CD4-positive, alpha-beta T cell (primary cell): ENCODE data around the gene LRRC45. TPM values are rescaled to one million over a fixed set of nuclear protein-coding genes. Genes with fewer than 3 reads are reported as not detected.
"Not testable (repeated sequence)": the region's sequence is repeated elsewhere in the genome, so short reads cannot be mapped to it uniquely, and the experiment has no call there.

Experiments
- ATAC-seq: fragments of 200-7000 bp; cut with Tn5 transposase; one replicate; pipeline ENCODE4 v1.10.0; 2022; ENCODE audit warnings: mild to moderate bottlenecking; ENCODE audit not compliant: poor library complexity
- CTCF ChIA-PET: fragments of 350-600 bp; sonication (Branson Sonifier 250); formaldehyde crosslinking; loops from one replicate; lab custom pipeline; 2021; ENCODE audit warnings: antibody characterized with exemption, inconsistent platforms; lab: Charles Lee
- POLR2A ChIA-PET: fragments of 350-600 bp; sonication (Branson Sonifier 250); formaldehyde crosslinking; loops from one replicate; lab custom pipeline; 2021; ENCODE audit warnings: antibody characterized with exemption, inconsistent platforms; lab: Charles Lee
- DNase-seq, 14 experiments: peaks; one replicate each; pipeline ENCODE4 v3.0.0-alpha.2; 2013 to 2020; ENCODE audit warnings: mixed read lengths in 2 of 14
- H3K27ac ChIP-seq, 2 donors: one replicate each; pipeline versions ENCODE4 v1.5.1 to v1.7.0; 2013; ENCODE audit warnings: low read length in 2 of 2, low read depth in 1 of 2, mild to moderate bottlenecking in 1 of 2
- H3K27me3 ChIP-seq, 2 experiments: 1 replicate in 1 of 2; 2 replicates in 1 of 2; pipeline versions ENCODE4 v1.6.1 to v1.7.0; 2013; ENCODE audit warnings: low read length in 2 of 2, control low read depth in 1 of 2, mild to moderate bottlenecking in 1 of 2, moderate library complexity in 1 of 2; ENCODE audit not compliant: insufficient read depth in 2 of 2, control insufficient read depth in 1 of 2
- H3K36me3 ChIP-seq: one replicate; pipeline ENCODE4 v1.6.1; 2013; ENCODE audit warnings: low read length, control low read depth; ENCODE audit not compliant: insufficient read depth
- H3K4me1 ChIP-seq: one replicate; pipeline ENCODE4 v1.6.1; 2013; ENCODE audit warnings: low read length, control low read depth; ENCODE audit not compliant: insufficient read depth
- H3K4me3 ChIP-seq: one replicate; pipeline ENCODE4 v1.5.1; 2013; ENCODE audit warnings: mild to moderate bottlenecking, low read length, moderate library complexity
- H3K9me3 ChIP-seq, 2 experiments: 1 replicate in 1 of 2; 2 replicates in 1 of 2; pipeline versions ENCODE4 v1.6.1 to v1.7.0; 2013; ENCODE audit warnings: low read length in 2 of 2, mild to moderate bottlenecking in 2 of 2, control low read depth in 1 of 2, moderate library complexity in 1 of 2; ENCODE audit not compliant: control insufficient read depth in 1 of 2, insufficient read depth in 1 of 2
- H3K27ac Mint-ChIP-seq: one replicate; pipeline ENCODE4 v1.8.0; 2020; ENCODE audit warnings: mixed read lengths
- H3K27me3 Mint-ChIP-seq: one replicate; pipeline ENCODE4 v1.8.0; 2021; ENCODE audit warnings: mixed read lengths
- H3K36me3 Mint-ChIP-seq: one replicate; pipeline ENCODE4 v1.8.0; 2021; ENCODE audit warnings: low read depth, mixed read lengths
- H3K4me1 Mint-ChIP-seq: one replicate; pipeline ENCODE4 v1.8.0; 2021; ENCODE audit warnings: low read depth, mixed read lengths
- H3K4me3 Mint-ChIP-seq: one replicate; pipeline ENCODE4 v1.8.0; 2020; ENCODE audit warnings: mild to moderate bottlenecking, mixed read lengths
- H3K9me3 Mint-ChIP-seq: one replicate; pipeline ENCODE4 v1.8.0; 2020; ENCODE audit warnings: mixed read lengths
- CTCF ChIP-seq: fragments of 200-600 bp; IDR thresholded peaks from one replicate; pipeline ENCODE4 v1.8.0; 2022; ENCODE audit warnings: antibody characterized with exemption, mild to moderate bottlenecking
- intact Hi-C, 2 experiments: fragments of 100-400 bp; cut with DNase I in 1 of 2; cut with micrococcal nuclease in 1 of 2; formaldehyde crosslinking; loops; one replicate each; pipeline versions ENCODE4 v1.15.1 to v1.9.0; 2023 to 2025; cut with DNase I, micrococcal nuclease
- total RNA-seq, 174 experiments: library from RNA in 2 of 174; stranded (reverse) in 2 of 174; gene quantifications; one replicate each; pipeline ENCODE4 v1.2.3 and lab custom pipeline; 2021 to 2026

Gene LRRC45
- total RNA-seq, 2 experiments from 2014 or later, result 17.7 to 17.9 TPM

- TF ChIP-seq CTCF, result no peak
- intact Hi-C loops, result loop anchor here (1.0 to 10.0 kb wide), 7 partner anchors 13 to 518 kb away; partner anchors contain the start of genes HEXD (in 2 of the 2), OGFOD3 (in 2 of the 2) and LRRC45 (in 1 of the 2)
- H3K27me3 Mint-ChIP-seq, result no peaks in the 10 kb centered on the region
- CTCF ChIA-PET, result interaction anchor here (1.3 to 2.1 kb wide), 4 partner anchors 14 to 483 kb away, joined by 3 to 12 read pairs (median 6); partner anchors contain the start of genes CENPX, FOXK2 and LRRC45
- peaks cover 26% of the 10 kb centered on the region for H3K4me1 Mint-ChIP-seq
- no peaks in the 10 kb centered on the region for H3K9me3 ChIP-seq
- peak overlapping the region; percentile 79 for H3K4me3 Mint-ChIP-seq
- H3K27me3 ChIP-seq, result no peaks in the 10 kb centered on the region
- no peaks in the 10 kb centered on the region for H3K36me3 ChIP-seq
- H3K27ac Mint-ChIP-seq, result no peak overlapping the region
- POLR2A ChIA-PET, result interaction anchor here (0.8 to 1.8 kb wide), 5 partner anchors 20 to 334 kb away, joined by 3 to 8 read pairs (median 4); partner anchors contain the start of genes FASN, MRPL12 and NOTUM
- no peaks in the 10 kb centered on the region for H3K9me3 Mint-ChIP-seq
- DNase-seq (no peak), ATAC-seq (no peak)
- H3K27ac ChIP-seq, result peak overlapping the region; percentile 45 to 55
- H3K4me1 ChIP-seq, result peaks cover 32% of the 10 kb centered on the region
- peak overlapping the region; percentile 65 for H3K4me3 ChIP-seq
- H3K36me3 Mint-ChIP-seq, result peaks cover 16% of the 10 kb centered on the region
These were observed 13.6 kb downstream of the LRRC45 start for GRCh38 chr17:82036634-82037091.

GRCh38 chr17:82037092-82037888 is 14.2 kb downstream of the LRRC45 start, which contains the start of gene DCXR:
DCXR (minus strand) TSS chr17:82037697; CDS start chr17:82037682, 15 bp downstream.
- intact Hi-C loops, result loop anchor here (1.0 to 10.0 kb wide), 7 partner anchors 14 to 518 kb away; partner anchors contain the start of genes HEXD (in 2 of the 2), OGFOD3 (in 2 of the 2) and LRRC45 (in 1 of the 2)
- H3K4me3 Mint-ChIP-seq, result peak within 1 kb of the TSS; percentile 96
- Histone ChIP-seq H3K4me1 (peaks cover 27% of the 10 kb centered on the region), H3K4me3 (peak within 1 kb of the TSS; percentile 65), H3K27me3 (no peaks in the 10 kb centered on the region), H3K9me3 (no peaks in the 10 kb centered on the region), H3K27ac (peak within 1 kb of the TSS; percentile 45 to 55), H3K36me3 (no peaks in the 10 kb centered on the region)
- ATAC-seq (peak; percentile 90), DNase-seq (peak; percentile 85 to 97 (median 94))
- peaks cover 16% of the 10 kb centered on the region for H3K36me3 Mint-ChIP-seq
- ChIA-PET POLR2A (interaction anchor here (0.6 to 1.8 kb wide), 31 partner anchors 12 to 335 kb away, joined by 3 to 27 read pairs (median 4); partner anchors contain the start of genes ASPSCR1, CENPX, FASN and GPS1), CTCF (interaction anchor here (0.6 to 2.1 kb wide), 11 partner anchors 13 to 482 kb away, joined by 3 to 12 read pairs (median 3); partner anchors contain the start of genes CENPX, FASN, FOXK2 and GPS1)
- no peaks in the 10 kb centered on the region for H3K27me3 Mint-ChIP-seq
- no peaks in the 10 kb centered on the region for H3K9me3 Mint-ChIP-seq
- H3K27ac Mint-ChIP-seq, result peak within 1 kb of the TSS; percentile 84
- H3K4me1 Mint-ChIP-seq, result peaks cover 26% of the 10 kb centered on the region
- peak; percentile 87 for TF ChIP-seq CTCF

- no peak for DNase-seq
- Histone ChIP-seq H3K4me3 (peak overlapping the region; percentile 65), H3K36me3 (no peaks in the 10 kb centered on the region), H3K9me3 (no peaks in the 10 kb centered on the region), H3K27me3 (no peaks in the 10 kb centered on the region), H3K27ac (no peak overlapping the region), H3K4me1 (peaks cover 25% of the 10 kb centered on the region)
- Mint-ChIP-seq H3K27ac (peak overlapping the region; percentile 84), H3K9me3 (no peaks in the 10 kb centered on the region), H3K36me3 (peaks cover 16% of the 10 kb centered on the region), H3K4me3 (peak overlapping the region; percentile 96), H3K27me3 (no peaks in the 10 kb centered on the region), H3K4me1 (peaks cover 25% of the 10 kb centered on the region)
- ATAC-seq, result no peak
- TF ChIP-seq CTCF, result no peak
- intact Hi-C loops, result loop anchor here (1.0 to 10.0 kb wide), 7 partner anchors 15 to 517 kb away; partner anchors contain the start of genes HEXD (in 2 of the 2), OGFOD3 (in 2 of the 2) and LRRC45 (in 1 of the 2)
- ChIA-PET POLR2A (interaction anchor here (0.6 to 1.7 kb wide), 29 partner anchors 11 to 335 kb away, joined by 3 to 27 read pairs (median 4); partner anchors contain the start of genes ASPSCR1, CENPX, FASN and GPS1), CTCF (interaction anchor here (0.6 to 2.1 kb wide), 11 partner anchors 12 to 482 kb away, joined by 3 to 12 read pairs (median 3); partner anchors contain the start of genes CENPX, FASN, FOXK2 and GPS1)
These were observed 14.7 kb downstream of the LRRC45 start for GRCh38 chr17:82037889-82038195.

GRCh38 chr17:82038796-82039409 is 15.8 kb downstream of the LRRC45 start:
- peak overlapping the region; percentile 30 for H3K4me3 Mint-ChIP-seq
- H3K27me3 ChIP-seq, H3K9me3 ChIP-seq, H3K27ac ChIP-seq, H3K4me3 ChIP-seq, H3K27ac Mint-ChIP-seq, DNase-seq, H3K27me3 Mint-ChIP-seq, H3K36me3 ChIP-seq, H3K9me3 Mint-ChIP-seq, ATAC-seq, POLR2A ChIA-PET: not testable (repeated sequence)
- H3K36me3 Mint-ChIP-seq, result peaks cover 16% of the 10 kb centered on the region
- H3K4me1 ChIP-seq, result peaks cover 25% of the 10 kb centered on the region
- H3K4me1 Mint-ChIP-seq, result peaks cover 23% of the 10 kb centered on the region
- intact Hi-C loops, result loop anchor here (5.0 to 10.0 kb wide), 6 partner anchors 86 to 516 kb away; partner anchors contain the start of genes HEXD (in 2 of the 2) and OGFOD3 (in 2 of the 2)
- CTCF ChIA-PET, result interaction anchor here (0.6 kb wide), 1 partner anchor 406 kb away, joined by 5 read pairs; no protein-coding TSS in a partner anchor
